HepG2 (cell line): ENCODE data around the gene SIRT7. TPM values are rescaled to one million over a fixed set of nuclear protein-coding genes. Genes with fewer than 3 reads are reported as not detected.

ENCODE experiments used
- BHLHE40 ChIP-seq: IDR thresholded peaks from 2 replicates; pipeline ENCODE4 v1.6.1; 2011; ENCODE audit warnings: low read length, improper control_type of control experiment
- E2F1 ChIP-seq: sonication (generic); formaldehyde crosslinking; IDR thresholded peaks from 2 replicates; pipeline ENCODE4 v1.5.0; 2020; ENCODE audit warnings: missing genetic modification reagents
- EP300 ChIP-seq, 3 experiments: sonication (generic) in 1 of 3; formaldehyde crosslinking in 1 of 3; IDR thresholded peaks; 2 replicates each; pipeline versions ENCODE4 v1.5.1 to v1.6.1; 2011 to 2020; ENCODE audit warnings: low read depth in 2 of 3, low read length in 2 of 3, borderline replicate concordance in 1 of 3, improper control_type of control experiment in 1 of 3, mild to moderate bottlenecking in 1 of 3, missing genetic modification reagents in 1 of 3, moderate library complexity in 1 of 3
- GTF3A ChIP-seq: sonication (generic); formaldehyde crosslinking; conservative IDR thresholded peaks from 2 replicates; pipeline ENCODE4 v1.4.0; 2020; ENCODE audit warnings: mild to moderate bottlenecking, missing genetic modification reagents
- HBP1 ChIP-seq: IDR thresholded peaks from 2 replicates; pipeline ENCODE4 v1.6.1; 2016; ENCODE audit warnings: low read depth, control low read depth
- KLF9 ChIP-seq: IDR thresholded peaks from 2 replicates; pipeline ENCODE4 v1.6.1; 2016; ENCODE audit warnings: low read depth
- TFAP4 ChIP-seq: sonication (generic); IDR thresholded peaks from 2 replicates; pipeline ENCODE4 v1.6.1; 2016; ENCODE audit warnings: low read depth, borderline replicate concordance
- ZHX2 ChIP-seq, 2 experiments: sonication (generic) in 1 of 2; formaldehyde crosslinking in 1 of 2; IDR thresholded peaks; 2 replicates each; pipeline versions ENCODE4 v1.6.1 to v1.9.0; 2014 to 2022; ENCODE audit warnings: antibody characterized with exemption in 1 of 2, borderline replicate concordance in 1 of 2, inconsistent platforms in 1 of 2, low read depth in 1 of 2, missing genetic modification reagents in 1 of 2
- ZNF12 ChIP-seq: sonication (generic); formaldehyde crosslinking; IDR thresholded peaks from 2 replicates; pipeline ENCODE4 v1.5.0; 2020; ENCODE audit warnings: missing genetic modification reagents
- ZNF274 ChIP-seq: sonication (generic); formaldehyde crosslinking; IDR thresholded peaks from 2 replicates; pipeline ENCODE4 v1.5.1; 2020; ENCODE audit warnings: mild to moderate bottlenecking, missing genetic modification reagents
- ZNF550 ChIP-seq: sonication (generic); formaldehyde crosslinking; IDR thresholded peaks from 2 replicates; pipeline ENCODE4 v1.4.0; 2020; ENCODE audit warnings: mild to moderate bottlenecking, missing genetic modification reagents, borderline replicate concordance
- ZNF639 ChIP-seq: conservative IDR thresholded peaks from 2 replicates; pipeline ENCODE4 v1.6.1; 2018; ENCODE audit warnings: missing genetic modification reagents
- ZSCAN21 ChIP-seq: sonication (generic); formaldehyde crosslinking; IDR thresholded peaks from 2 replicates; pipeline ENCODE4 v1.8.0; 2022; ENCODE audit warnings: mild to moderate bottlenecking, missing genetic modification reagents, moderate library complexity, borderline replicate concordance
- ZSCAN29 ChIP-seq: sonication (generic); formaldehyde crosslinking; conservative IDR thresholded peaks from 2 replicates; pipeline ENCODE4 v1.4.0; 2020; ENCODE audit warnings: mild to moderate bottlenecking, missing genetic modification reagents
- polyA plus RNA-seq, 8 experiments: library from polyadenylated mRNA; depleted of rRNA in 3 of 8; stranded (reverse) in 7 of 8; unstranded in 1 of 8; fragments of >200 nt; fragmentation: Illumina TruSeq in 4 of 8; extraction: Trizol in 4 of 8; gene quantifications; 2 replicates each; pipeline versions ENCODE4 v1.2.1 to v1.2.3, GENCODE V29; 2011 to 2016; ENCODE audit warnings: low read depth in 4 of 8, missing spikeins in 1 of 8, mixed read lengths in 1 of 8; ENCODE audit not compliant: insufficient read depth in 1 of 8
- total RNA-seq, 5 experiments: library from RNA; depleted of rRNA; stranded (reverse); fragments of >200 nt; fragmentation: Illumina TruSeq; extraction: Trizol; gene quantifications; 2 replicates each; pipeline ENCODE4 v1.2.3, GENCODE V29; 2016; ENCODE audit warnings: low read depth in 1 of 5

SIRT7 gene
- total and polyA plus RNA-seq, 2 of the 13 experiments (the other 11 are each of a cell fraction or from before 2014, with no cell fraction given) = 8.3 to 24.8 TPM

- TF ChIP-seq ZHX2 (IDR thresholded peaks at IDR 0.05; ENCODE audit: low read depth) = no peak
- peak; percentile 85; the same call in 1 of the 2 replicates for TF ChIP-seq ZHX2 (CRISPR knock-in tag; IDR thresholded peaks at IDR 0.05; ENCODE audit: borderline replicate concordance)
- TF ChIP-seq BHLHE40 = peak; percentile 74
- 0 out of 2 replicates have a peak, but pooled peaks have one; percentile 12 for TF ChIP-seq ZNF274
- TF ChIP-seq GTF3A (CRISPR knock-in tag) = 0 out of 2 replicates have a peak, but pooled peaks have one; percentile 47
- TF ChIP-seq ZSCAN21 = peak; percentile 69
- TF ChIP-seq HBP1 (CRISPR knock-in tag) = no peak; the same call in 1 of the 2 replicates
- no peak for TF ChIP-seq ZNF12 (CRISPR knock-in tag)
- TF ChIP-seq E2F1 = peak; percentile 66
- peak; percentile 75 for TF ChIP-seq ZNF639 (CRISPR knock-in tag)
- peak; percentile 65; the same call in 1 of the 2 replicates for TF ChIP-seq TFAP4
- TF ChIP-seq KLF9 = 0 out of 2 replicates have a peak, but pooled peaks have one; percentile 36
- 0 out of 4 replicates have a peak, but pooled peaks of 1 of the 2 experiments have one; percentile 11 for TF ChIP-seq EP300 (IDR thresholded peaks at IDR 0.05; ENCODE audit: low read depth in 2 of 2, low read length in 2 of 2)
- 0 out of 2 replicates have a peak, but pooled peaks have one; percentile 37 for TF ChIP-seq EP300 (CRISPR knock-in tag; IDR thresholded peaks at IDR 0.05; ENCODE audit: borderline replicate concordance)
- peak; percentile 32; the same call in 1 of the 2 replicates for TF ChIP-seq ZNF550 (CRISPR knock-in tag)
- TF ChIP-seq ZSCAN29 = peak; percentile 85; the same call in 1 of the 2 replicates
Observed at GRCh38 chr17:81927653-81928543, 9.9 kb upstream of the SIRT7 start, which contains the start of gene MAFG (continued).
